ENCODE results near the gene STK32A.

Gene STK32A

GRCh38 chr5:147430628-147431027 is 195.8 kb downstream of the STK32A start:
- DNase-seq: no peak

DNA sequence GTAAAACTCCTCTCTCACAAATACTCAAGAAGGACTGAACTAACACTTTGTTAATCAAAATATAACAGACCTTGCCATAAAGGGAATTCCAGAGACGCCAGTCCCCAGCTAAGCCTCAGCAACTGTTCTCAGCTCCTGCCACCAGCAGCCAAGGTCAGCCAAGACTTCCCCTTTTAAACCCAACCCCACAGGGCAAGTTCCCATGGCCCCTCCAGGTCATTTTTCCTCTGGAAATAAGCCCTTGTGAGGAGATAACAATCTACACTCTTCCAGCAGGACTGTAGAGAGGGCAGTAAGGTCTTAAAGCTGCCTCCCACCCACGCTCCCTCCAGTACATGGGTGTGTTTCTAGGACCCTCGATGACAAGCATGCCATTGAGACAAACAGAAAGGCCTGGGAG is 196.8 kb downstream of the STK32A start:
- no peak for DNase-seq

DNA sequence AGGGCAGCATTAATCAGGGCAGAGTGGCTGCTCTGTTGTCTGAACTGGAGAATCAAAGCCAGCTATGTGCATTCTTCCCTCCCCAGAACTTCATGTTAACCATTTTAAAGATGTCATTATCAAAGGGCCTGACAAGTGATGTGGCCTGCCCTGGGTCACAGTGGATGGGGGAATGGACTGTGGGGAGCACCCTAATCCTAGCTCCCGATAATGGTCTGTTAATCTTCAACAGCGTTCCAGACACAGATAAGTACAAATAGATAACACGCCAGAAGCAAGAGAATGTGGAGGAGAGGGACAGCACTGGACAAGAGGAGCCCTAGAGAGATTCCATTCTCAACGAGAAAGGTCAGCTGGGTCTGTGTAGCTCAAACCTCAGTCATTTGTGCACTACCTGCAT is 197.5 kb downstream of the STK32A start:
- DNase-seq: no peak

- DNase-seq: no peak
These were observed 199.2 kb downstream of the STK32A start for GRCh38 chr5:147434049-147434448.

DNA sequence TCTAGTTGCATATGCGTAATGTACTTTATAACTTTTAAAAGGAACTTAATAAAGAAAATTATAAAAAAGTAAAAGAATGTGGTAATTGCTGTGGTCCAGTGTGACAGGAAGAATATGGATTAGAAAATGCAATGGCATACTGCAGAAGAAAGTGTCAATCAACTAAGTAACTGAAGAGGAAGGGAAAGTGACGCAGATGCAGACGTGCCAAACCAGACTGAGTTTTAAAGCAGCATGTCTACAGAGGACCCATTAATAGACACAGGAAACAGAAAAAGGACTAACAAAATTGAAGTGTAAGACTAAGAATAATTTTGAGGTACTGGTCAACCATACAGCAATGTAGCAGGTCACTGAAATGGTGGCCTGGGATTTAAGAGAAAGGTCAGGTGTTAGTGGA is 201.8 kb downstream of the STK32A start:
- no peak for DNase-seq

GRCh38 chr5:147437161-147437596 is 202.4 kb downstream of the STK32A start:
- DNase-seq: no peak

Data from CD4-positive, alpha-beta T cell treated with Interleukin-4 for 4 hours (primary cell).